ENCODE data around the gene EDA. TPM values are rescaled to one million over a fixed set of nuclear protein-coding genes. Genes with fewer than 3 reads are reported as not detected.
A peak's percentile ranks its signal among the peaks of the same experiment; 100 is the strongest.

The EDA gene
- total and polyA plus RNA-seq, 8 donors = 1.7 to 5.1 (median 3.6) TPM

GRCh38 chrX:69664693-69665092, 48.8 kb downstream of the EDA start:
- intact Hi-C loops (cut with DNase I) = no loop called here
- no peaks in the 10 kb centered on the region for H3K36me3 ChIP-seq
- ATAC-seq = no peak

GRCh38 chrX:69670001-69670555, 54.2 kb downstream of the EDA start:
- Histone ChIP-seq H3K36me3 (no peaks in the 10 kb centered on the region), H3K27me3 (no peaks in the 10 kb centered on the region), H3K27ac (no peak overlapping the region), H3K4me1 (no peaks in the 10 kb centered on the region), H3K4me3 (no peak overlapping the region), H3K9me3 (no peaks in the 10 kb centered on the region)
- ATAC-seq (no peak), DNase-seq (no peak), FAIRE-seq (no peak)
- WGBS, 2 donors = 0 to 53% methylated on average over 2 of the region's 2 CpGs
- no peak for TF ChIP-seq CTCF (IDR thresholded peaks at IDR 0.05)
- intact Hi-C loops (cut with DNase I) = no loop called here

More at GRCh38 chrX:69664693-69665092, 48.8 kb downstream of the EDA start:
- Histone ChIP-seq H3K27me3 (no peaks in the 10 kb centered on the region), H3K4me1 (no peaks in the 10 kb centered on the region), H3K9me3 (no peaks in the 10 kb centered on the region), H3K4me3 (no peak overlapping the region), H3K27ac (no peak overlapping the region)
- DNase-seq (no peak), FAIRE-seq (peak; percentile 61)
- WGBS, 2 donors = 52 to 82% methylated on average over 1 of the region's 1 CpG
- no peak for TF ChIP-seq CTCF (IDR thresholded peaks at IDR 0.05)

GRCh38 chrX:69674891-69675290, 59.0 kb downstream of the EDA start:
- Histone ChIP-seq H3K27ac (no peak overlapping the region), H3K36me3 (no peaks in the 10 kb centered on the region), H3K4me3 (no peak overlapping the region), H3K27me3 (no peaks in the 10 kb centered on the region), H3K4me1 (no peaks in the 10 kb centered on the region), H3K9me3 (no peaks in the 10 kb centered on the region)
- intact Hi-C loops (cut with DNase I) = no loop called here
- no peak for ATAC-seq
- no peak for DNase-seq
- no peak for FAIRE-seq
- TF ChIP-seq CTCF (IDR thresholded peaks at IDR 0.05) = no peak

- Histone ChIP-seq H3K27ac (no peak overlapping the region), H3K4me3 (no peak overlapping the region), H3K9me3 (no peaks in the 10 kb centered on the region), H3K27me3 (no peaks in the 10 kb centered on the region), H3K4me1 (no peaks in the 10 kb centered on the region), H3K36me3 (no peaks in the 10 kb centered on the region)
- FAIRE-seq (no peak), ATAC-seq (no peak), DNase-seq (no peak)
- no peak for TF ChIP-seq CTCF (IDR thresholded peaks at IDR 0.05)
- intact Hi-C loops (cut with DNase I) = no loop called here
- WGBS, 2 donors = 63 to 82% methylated on average over 2 of the region's 2 CpGs
These were observed 89.9 kb downstream of the EDA start for GRCh38 chrX:69705818-69706217.

- TF ChIP-seq CTCF (IDR thresholded peaks at IDR 0.05) = no peak
- FAIRE-seq (peak; percentile 56), ATAC-seq (no peak), DNase-seq (no peak)
- 81 to 82% methylated on average over 1 of the region's 1 CpG for WGBS, 2 donors
- no peak overlapping the region for H3K4me3 ChIP-seq
- no peaks in the 10 kb centered on the region for H3K27me3 ChIP-seq
- intact Hi-C loops (cut with DNase I) = no loop called here
- H3K9me3 ChIP-seq = peaks cover 0 to 7% (median 0%) of the 10 kb centered on the region in 4 donors
- no peak overlapping the region for H3K27ac ChIP-seq
- H3K4me1 ChIP-seq = no peaks in the 10 kb centered on the region
- H3K36me3 ChIP-seq = no peaks in the 10 kb centered on the region
These were observed 102.2 kb downstream of the EDA start for GRCh38 chrX:69718102-69718501.
